ENCODE measurements around the gene SRSF9.

- TF ChIP-seq ZNF780A (CRISPR knock-in tag; IDR thresholded peaks at IDR 0.05) (no peak), ZNF891 (CRISPR knock-in tag; IDR thresholded peaks at IDR 0.05) (no peak), CTCF (CRISPR knock-in tag; IDR thresholded peaks at IDR 0.05) (no peak)
These were observed 29.4 kb upstream of the SRSF9 start for GRCh38 chr12:120498870-120499515.

Measured in HepG2 (cell line).